ENCODE data around the gene PIH1D1.

DNA sequence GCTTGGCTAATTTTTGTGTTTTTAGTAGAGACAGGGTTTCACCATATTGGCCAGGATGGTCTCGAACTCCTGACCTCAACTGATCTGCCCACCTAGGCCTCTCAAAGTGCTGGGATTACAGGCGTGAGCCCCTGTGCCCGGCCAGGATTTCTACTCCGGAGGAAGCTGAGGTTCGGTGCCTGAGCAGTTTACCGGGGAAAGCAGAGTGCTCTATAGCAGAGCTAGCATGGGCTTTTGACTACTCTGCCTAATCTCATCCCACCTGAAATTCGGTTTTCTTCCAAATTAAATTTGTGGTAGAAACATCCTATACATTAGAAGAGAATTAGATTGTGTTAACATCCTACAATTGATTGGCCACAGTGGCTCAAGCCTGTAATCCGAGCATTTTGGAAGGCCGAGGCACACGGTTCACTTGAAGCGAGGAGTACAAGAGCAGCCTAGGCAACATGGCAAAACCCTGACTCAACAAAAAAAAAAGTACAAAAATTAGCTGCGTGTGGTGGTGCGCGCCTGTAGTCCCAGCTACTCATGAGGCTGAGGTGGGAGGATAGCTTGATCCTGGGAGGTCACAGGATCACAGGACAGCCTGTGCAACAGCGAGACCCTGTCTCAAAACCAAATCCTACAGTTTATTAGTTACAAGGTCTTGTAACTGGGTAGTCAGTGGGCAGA is 37.4 kb upstream of the PIH1D1 start:
- TF ChIP-seq, protein P1, sequence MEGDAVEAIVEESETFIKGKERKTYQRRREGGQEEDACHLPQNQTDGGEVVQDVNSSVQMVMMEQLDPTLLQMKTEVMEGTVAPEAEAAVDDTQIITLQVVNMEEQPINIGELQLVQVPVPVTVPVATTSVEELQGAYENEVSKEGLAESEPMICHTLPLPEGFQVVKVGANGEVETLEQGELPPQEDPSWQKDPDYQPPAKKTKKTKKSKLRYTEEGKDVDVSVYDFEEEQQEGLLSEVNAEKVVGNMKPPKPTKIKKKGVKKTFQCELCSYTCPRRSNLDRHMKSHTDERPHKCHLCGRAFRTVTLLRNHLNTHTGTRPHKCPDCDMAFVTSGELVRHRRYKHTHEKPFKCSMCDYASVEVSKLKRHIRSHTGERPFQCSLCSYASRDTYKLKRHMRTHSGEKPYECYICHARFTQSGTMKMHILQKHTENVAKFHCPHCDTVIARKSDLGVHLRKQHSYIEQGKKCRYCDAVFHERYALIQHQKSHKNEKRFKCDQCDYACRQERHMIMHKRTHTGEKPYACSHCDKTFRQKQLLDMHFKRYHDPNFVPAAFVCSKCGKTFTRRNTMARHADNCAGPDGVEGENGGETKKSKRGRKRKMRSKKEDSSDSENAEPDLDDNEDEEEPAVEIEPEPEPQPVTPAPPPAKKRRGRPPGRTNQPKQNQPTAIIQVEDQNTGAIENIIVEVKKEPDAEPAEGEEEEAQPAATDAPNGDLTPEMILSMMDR (IDR thresholded peaks at IDR 0.05), result no peak
- no peak for TF ChIP-seq POLR2A (IDR thresholded peaks at IDR 0.05)

Data from right lobe of liver (tissue), 4 donors.